HG03066 (cell line): Measurements from ENCODE around the gene KCNJ4.
"Not testable (repeated sequence)": the region's sequence is repeated elsewhere in the genome, so short reads cannot be mapped to it uniquely, and the experiment has no call there.

ENCODE experiments used
- ATAC-seq: cut with Tn5 transposase; IDR thresholded peaks from one replicate; pipeline ENCODE4 v1.9.1; 2021; ENCODE audit warnings: low read depth; ENCODE audit not compliant: unreplicated experiment

KCNJ4 gene

DNA sequence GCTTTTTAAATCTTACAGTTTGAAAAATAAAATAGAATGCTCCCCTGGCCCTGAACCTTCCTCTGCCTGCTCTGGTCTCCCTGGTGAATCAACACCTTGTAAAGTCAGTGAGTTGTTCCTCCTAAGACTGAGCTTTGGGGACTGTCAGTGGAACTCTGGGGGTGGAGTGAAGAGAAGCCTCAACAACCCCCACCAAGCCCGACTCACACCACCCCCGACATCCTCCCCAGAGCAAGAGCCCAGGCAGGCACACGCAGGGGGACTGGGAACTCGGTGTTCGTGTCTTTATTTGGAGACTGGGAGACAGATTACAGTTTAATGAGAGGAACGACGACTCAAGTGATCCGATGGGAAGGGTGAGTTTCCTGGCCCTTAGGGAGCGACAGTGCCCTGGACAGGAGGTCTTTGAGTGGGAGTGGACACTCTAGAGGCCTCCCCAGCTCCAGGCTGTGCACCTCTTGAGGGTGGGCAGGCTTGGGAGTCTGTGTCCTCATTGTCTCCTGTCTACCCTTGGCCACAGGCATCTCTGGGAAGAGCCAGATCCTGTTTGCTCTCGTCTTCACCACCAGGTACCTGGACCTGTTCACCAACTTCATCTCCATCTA is 19.1 kb upstream of the KCNJ4 start:
- no peak for ATAC-seq

DNA sequence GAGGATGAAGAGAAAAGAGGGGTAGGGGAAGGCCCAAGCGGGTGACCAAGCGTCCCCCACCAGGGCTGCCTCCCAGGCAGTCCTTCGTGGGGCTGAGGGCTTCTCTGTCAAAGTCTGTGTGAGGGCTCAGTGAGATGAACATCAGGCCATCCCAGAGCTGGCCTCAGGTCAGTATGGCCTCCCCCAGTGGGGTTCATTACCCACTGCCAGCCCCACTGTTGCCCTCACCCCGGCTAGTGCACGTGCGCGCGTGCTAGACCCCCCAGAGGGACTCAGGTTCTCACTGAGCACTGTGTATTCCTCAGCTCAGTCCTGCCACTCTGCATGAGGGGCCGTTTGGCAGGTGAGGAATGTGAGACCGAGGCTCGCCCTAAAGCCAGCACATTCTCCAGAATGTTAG is 16.2 kb upstream of the KCNJ4 start:
- ATAC-seq = no peak

DNA sequence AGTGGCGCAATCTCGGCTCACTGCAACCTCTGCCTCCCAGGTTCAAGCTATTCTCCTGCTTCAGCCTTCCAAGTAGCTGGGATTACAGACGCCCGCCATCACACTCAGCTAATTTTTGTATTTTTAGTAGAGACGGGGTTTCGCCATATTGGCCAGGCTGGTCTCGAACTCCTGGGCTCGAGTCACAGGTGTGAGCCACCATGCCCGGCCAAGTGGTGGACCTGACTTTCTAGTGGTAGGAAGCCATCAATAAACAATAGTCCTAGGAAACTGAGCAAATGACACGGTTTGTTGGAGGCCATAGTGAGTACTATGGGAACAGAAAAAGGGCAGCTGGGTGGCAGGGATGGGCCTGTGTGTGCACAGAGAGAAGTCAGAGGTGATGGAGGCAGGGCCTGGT is 15.2 kb upstream of the KCNJ4 start:
- ATAC-seq = not testable (repeated sequence)

DNA sequence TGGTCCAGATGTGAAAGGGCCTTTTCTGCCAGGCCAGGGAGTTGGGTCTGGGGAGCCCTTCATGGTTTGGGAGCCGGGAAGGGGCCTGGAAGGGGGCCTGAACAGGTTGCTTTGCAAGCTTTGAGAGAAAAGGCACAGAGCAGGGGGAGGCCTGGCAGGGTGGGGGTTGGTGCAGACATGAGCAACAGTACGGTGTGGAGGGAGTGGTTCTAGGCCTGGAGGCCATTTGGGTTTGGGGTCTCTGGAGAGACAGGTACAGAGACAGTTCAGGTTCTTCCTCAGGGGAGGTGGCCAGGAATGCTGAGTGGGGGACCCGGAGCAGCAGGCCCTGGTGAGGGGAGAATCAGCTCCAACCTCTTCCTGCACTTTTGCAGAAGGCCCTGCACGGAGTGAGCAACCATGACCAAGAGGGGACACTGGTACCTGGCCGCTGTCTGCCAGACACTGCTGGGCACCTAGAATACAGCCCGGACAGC is 14.3 kb upstream of the KCNJ4 start:
- ATAC-seq = no peak

DNA sequence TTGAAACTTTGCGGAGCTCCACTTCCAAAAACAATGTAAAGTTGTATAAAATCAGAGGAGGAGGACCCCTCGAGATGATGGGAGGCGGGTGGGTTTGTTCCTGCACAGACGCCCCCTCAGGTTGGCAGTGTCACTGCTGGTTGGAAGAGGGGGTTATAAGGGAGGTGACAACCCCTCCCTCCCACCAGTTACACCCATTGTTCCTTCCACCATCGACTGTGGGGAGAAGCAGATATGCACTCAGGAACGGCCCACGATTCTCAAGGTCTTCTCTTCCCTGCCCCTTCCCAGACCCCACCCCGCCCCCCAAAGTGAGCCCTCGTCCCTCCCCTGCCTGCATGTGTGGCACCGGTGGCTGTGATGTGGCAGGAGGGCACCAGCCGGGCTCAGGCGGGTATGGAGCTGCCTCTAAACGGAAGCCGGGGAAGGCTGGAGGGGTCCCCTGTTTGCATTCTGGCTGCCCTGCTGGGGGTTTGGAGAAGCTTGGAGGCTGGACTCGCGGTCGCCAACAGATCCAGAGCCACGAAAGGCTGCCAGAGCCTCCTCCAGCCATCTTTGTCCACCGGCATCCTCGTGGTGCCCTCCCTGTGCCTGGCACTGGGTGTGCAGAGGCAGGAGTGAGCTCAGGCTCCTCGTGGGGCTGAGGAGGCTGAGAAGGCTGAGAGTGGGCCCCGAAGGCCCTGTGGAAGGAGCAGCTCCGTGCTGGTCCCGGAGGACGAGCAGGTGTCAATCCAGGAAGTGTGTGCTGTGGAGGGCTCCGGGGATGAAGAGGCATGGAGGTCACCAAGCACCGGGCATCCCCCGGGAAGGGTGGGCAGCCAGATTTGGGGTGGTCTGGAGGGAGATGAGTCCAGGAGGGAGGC is 13.7 kb upstream of the KCNJ4 start:
- no peak for ATAC-seq

DNA sequence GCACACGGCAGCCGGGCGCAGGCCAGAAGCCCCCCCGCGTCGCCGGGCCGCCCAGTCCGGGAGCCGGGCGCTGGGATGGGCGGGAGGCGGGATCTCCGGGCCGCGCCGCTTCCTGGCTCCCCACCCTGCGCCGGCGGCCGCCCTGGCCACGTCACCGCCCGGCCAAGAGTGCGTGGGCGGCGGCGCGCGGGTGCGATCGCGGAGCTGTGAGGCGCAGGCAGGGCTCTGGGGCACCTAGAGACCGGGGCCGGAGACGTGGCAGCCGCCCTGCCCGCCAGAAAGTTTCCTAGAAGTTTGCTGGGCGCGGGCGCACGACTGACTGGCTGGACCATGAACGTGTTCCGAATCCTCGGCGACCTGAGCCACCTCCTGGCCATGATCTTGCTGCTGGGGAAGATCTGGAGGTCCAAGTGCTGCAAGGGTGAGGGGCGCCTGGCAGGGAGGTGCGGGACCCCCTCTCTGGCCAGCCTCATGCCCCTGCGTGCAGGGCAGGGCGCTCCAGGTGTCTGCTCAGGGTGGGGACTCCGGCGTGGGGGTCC is 13.0 kb upstream of the KCNJ4 start, which contains the start of gene KDELR3:
TSS of gene KDELR3 (plus strand) at position 193 of the 539 bp plus-strand sequence. CDS start at position 331, 138 bp downstream.
- ATAC-seq = no peak

DNA sequence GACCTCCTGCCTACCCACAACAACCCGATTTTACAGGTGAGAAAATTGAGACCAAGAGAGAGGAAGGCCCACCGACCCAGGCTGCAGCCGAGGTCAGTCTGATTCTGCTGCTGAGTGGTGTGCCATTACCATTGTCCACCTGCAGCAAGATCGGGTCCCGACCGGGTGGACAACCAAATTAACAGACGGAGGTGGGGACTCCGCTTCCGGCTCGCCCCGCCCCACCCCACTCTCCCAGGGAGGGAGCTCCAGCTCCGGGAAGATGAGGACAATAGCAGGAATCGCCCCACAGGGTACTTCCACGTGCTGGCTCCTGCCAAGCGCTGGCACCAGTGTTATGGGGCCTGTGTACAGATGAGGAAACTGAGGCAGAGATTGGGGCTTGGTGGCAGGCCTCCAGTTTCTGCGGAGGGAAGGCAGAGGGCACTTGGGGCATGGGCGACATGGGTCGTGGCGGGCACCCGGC is 12.5 kb upstream of the KCNJ4 start:
- ATAC-seq = no peak

DNA sequence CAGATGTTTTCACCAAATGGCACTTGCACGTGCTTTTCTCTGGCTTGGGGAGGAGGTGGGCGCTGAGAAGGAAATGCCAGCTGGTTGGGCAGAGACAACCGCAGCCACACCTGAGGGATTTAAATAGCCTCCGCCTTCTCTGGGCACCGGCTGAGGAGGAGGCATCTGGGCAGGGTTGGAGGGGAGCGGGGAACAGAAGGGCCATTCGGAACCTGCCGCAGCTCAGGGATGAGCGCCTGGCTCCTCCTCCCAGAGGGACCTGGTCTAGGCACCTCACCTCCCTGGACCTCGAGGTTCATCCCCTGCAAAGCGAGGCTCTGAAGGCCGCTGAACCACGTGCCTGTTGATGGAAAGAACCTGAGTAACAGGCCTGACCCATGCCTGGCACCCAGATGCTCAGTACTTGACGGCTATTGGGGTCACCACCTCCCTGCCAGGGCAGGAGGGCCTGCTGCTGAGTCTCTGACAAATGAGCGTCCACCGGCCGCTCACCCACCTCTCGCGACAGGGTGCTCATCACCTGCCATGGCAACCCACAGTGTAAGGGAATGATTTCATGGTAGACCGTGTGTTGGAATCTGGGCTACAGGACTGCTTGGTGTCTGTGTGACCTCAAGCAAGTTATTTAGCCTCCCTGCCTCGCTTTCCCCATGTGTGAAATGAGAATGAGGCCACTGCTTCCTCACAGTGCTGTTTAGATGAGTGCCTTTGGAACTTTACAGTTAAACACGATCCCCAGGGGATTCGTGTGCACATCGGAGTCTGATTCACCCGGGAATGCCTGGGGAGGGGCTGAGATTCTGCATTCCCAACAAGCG is 10.9 kb upstream of the KCNJ4 start:
- no peak for ATAC-seq

DNA sequence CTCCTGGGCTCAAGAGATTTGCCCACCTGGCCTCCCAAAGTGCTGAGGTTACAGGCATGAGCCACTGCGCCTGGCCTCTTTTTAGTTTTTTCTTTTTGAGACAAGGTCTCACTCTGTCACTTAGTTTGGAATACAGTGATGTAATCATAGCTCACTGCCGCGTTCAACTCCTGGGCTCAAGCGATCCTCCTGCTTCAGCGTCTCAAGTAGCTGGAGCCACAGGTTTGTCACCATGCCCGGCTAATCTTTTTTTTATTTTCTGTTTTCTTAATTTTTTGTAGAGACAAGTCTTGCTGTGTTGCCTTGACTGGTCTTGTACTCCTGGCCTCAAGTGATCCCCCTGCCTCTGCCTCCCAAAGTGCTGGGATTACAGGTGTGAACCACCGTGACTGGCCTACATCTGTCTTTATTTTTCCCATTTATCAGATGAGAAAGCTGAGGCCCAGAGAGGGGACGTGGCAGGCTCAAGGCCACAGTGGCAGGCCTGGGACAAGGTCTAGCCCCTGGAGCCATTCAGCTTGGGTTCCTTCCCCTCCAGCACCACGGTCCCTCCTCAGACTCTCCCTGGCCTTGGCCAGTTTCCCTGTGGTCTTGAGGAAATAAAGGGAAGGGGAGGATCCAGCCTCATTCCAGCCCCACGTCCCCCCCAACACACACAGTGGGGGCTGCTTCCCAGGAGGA is 10.1 kb upstream of the KCNJ4 start:
- ATAC-seq = no peak

DNA sequence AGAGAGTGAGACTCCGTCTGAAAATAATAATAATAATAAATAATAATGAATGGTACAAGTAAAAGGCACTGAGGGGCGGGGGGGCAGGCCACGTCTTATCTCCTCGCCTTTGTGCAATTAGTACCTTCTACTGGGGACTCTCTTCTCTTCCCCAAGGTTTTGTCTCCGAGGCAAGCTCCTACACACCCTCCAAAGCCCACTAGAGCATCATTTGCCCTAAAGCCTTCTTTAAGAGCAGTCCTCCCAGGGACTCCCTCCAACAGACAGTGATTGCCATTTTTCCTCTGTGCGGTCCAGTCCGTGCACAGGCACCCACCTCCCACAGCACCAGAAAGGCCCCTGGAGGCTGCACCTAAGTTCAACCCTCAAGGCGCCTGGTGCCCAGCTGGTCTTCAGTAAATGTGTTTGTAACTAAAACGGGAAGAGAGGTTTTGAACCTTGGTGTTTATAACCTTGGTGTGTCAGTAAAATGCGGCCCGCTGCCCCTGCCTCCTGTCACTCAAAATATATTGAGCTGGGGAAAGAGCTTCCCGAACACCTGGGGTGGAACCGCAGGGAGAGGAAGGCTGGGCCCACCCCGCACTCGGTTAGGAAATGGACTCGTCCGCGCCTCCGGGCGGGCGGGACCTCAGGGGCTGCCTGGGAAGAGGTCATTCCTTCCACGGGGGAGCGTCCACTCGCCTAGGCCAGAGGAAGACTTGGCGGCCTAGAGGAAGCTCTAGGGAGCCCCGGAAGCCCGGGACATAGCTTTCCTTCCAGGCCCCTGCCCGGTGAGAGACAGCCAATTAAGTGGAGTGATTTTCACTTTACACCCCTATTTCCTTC is 8.2 kb upstream of the KCNJ4 start:
- ATAC-seq = no peak

DNA sequence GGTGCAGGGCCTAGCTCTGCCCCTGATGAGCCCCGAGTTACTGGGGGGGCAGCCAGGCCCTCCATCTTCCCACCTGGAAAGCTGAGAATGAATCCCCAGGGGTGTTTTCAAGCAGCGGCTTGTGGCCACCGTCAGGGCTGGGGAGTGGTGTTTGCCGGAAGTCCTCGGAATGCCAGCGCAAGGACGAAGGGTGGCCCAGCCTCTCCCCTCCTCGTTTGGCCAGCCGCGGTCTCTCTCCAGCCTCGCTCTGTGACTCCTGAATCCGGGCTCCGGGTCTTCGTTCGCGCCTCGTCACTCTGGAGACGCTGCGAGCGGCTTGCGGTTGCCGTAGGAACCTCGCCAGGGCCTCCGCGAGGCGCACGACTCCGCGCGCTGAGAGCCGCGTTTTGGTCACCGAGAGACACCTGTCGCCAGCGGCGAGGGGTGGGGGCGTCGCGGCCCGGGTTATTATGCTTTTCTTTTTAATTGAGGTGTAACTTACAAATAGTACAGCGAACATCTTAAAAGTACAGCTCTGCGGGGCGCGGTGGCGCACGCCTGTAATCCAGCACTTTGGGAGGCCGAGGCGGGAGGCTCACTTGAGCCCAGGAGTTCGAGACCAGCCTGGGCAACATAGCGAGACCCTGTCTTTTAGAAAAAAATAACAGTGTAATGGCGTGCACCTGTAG is 6.5 kb upstream of the KCNJ4 start:
- ATAC-seq = no peak

DNA sequence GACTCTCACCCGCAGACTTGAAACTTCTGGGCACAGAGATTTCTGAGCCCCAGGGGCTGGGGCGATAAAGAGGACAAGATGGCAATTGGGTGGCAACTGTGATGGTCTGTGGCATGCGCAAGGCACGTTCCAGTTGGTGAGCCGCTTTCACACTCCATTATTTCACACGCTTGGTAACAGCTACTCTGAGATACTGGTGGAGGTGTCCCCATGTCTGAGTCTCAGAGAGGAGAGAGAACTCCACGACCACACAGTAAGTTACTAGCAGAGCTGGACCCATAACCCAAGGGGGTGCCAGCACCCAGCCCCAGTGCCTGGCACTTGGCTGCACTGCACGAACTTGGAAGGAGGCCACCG is 6.0 kb upstream of the KCNJ4 start:
- ATAC-seq = no peak

DNA sequence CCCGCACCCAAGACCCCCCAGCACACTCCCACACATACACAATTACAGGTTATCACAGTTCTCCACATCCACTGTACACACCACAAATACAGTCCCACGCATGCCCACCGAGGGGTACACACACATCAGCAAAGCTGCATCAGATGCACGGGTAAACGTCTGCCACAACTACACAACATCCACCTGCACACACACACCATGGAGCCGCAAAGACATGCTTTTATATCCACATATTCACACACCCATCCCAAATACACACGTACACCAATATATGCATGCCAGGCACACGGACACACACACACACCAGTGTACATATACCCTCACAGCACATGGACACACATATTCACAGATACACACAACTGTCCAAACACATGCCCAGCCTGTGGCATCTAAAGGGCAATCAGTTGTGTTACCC is 5.4 kb upstream of the KCNJ4 start:
- ATAC-seq = no peak

DNA sequence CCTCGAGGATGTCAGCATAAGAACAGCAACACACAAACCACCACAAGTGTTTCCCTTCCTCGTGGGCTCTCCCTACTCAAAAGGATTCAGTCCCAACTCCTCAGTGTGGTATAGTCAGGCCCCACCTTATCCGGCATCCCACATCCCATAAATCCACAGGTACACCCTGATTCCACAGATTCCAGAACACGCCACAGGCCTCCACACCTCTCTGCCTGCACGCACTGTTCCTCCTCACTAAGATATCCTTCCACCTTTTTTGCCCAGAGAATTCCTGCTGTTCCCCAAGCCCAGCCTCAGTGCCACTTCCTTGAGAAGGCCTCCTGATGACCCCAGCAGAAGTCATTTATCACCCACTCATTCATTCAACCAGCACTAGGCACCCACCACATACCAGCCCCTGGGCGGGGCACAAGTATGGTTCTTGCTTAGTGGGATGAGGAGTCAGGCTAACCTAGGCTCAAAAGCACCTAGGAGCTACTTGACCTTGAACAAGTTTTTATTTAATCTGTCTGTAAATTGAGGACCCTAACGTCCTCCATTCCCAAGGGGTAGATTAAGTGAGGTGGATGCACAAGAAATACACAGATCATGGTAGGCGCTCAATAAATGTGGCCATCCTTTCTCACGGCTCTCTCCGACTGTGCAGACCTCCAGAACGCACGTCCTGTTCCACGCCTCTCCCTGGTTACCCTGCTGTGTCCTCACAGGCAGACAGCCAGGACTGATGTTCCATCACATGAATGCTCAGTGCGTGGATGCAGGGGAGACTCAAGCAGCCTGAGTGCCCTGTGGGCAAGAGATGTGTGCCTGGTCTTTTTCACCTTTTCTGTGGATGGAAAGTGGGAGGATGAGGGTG is 2.1 kb upstream of the KCNJ4 start:
- ATAC-seq = no peak

DNA sequence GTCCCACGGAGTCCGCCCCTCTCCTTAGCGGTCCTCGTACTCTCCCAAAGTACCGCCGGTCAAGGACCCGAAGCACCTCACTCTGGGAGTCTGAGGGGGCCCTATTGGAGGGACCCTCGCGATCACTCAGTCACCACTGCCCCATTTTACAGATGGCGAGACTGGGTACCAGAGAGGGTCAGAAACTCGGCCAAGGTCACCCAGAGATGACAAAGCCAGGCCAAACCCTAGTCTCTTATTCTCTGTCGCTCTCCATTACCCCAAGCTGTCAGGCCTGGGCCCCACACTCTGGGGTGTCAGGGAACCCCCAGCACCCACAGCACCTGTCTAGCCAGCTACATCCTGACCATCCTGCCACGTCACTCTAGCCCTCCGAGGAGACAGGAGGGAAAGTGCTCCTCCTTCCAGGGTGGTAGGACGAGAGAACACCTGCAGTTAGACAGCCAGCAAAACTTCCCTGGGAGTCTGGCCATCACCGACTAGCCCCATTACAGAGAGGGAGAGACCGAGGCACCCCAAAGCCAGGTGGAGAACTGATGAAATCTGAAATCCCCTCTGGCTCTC is 1.4 kb upstream of the KCNJ4 start:
- no peak for ATAC-seq

DNA sequence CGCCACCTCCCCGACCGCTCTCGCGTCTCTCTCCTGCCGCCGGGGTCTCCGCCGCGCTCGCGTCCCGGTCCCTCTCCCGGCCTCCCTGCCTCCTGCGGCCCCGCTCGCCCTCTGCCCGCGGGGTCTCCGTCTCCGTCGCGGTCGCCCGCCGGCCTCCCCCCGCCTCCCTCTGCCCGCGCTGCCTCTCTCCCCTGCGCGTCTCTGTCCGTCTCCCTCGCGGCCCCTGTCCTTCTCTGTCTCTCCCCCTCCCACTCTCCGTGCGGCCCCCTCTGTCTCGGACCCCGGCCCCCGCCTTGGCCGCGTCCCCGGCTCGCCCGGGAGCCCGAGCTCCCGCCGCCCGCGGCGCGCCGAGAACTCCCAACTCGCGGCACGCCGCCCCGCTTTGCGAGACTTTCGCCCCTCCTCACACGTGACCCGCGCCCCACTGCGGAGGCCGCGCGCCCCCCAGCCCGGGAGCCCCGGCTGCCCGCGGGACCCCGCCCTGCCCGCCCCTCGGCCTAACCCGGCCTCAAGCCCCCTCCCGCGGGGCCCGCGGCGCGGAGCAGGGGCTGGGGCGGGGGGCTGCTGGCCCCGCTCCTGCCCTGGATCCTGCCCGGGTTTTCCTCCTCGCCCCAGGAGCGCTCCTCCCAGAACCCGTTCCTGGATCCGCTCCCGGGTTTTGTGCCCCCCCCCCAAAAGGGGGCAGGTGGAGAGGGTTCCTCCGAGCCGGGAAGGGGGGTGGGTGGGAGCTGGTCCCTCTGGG is 702 bp upstream of the KCNJ4 start:
- ATAC-seq = no peak
